ENCODE measurements around the gene MYOG.

The MYOG gene

GRCh38 chr1:203121186-203122015 is 35.6 kb upstream of the MYOG start:
- no peak for TF ChIP-seq CTCF (IDR thresholded peaks at IDR 0.05)

GRCh38 chr1:203120325-203121153 is 34.7 kb upstream of the MYOG start:
- no peak for TF ChIP-seq CTCF (IDR thresholded peaks at IDR 0.05)

DNA sequence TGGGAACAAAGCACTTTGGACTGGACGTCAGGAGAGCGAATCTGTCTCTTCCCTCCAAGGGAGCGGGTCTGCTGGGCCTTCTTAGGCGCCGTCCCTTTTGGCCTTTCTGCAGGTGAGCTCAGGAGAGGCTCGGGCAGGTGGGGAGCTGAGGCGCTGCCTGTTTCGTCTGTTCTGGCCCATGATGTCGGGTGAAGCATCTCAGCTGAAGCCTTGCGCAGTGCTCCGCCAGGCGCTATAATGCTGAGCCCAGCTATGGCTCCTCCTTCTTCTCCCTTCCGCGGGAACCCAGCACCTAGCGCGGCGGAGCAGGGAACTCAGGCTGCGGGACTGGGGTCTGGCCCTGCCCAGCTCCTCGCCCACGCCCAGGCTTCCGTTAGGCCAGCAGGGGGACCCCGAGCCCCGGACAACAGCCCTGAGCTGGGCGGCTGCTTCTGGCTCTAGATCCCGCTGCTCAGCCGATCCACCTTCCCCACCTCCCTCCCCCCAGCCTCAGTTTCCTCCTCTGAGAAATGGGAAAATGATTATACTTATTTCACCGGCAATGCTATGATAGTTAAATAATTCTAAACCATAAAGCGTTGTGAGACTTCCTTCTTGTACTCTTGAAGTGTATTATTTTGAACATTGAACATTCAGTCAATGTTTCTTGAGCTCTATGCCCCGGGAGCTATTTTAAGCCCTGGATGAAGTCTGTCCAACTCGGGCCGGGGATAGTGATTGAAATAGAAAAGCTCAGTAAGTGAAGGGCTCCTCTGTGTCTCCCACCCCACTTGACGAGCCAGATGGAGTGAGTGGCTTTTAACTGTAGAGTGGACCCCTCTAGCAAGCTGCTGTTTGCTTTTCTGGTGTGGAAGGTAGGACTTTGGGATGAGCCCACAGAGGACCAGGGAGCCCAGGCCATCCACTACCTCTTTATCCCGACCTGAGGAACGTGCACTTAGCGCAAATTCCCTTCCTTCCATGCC is 32.1 kb upstream of the MYOG start:
- peak; percentile 89 for TF ChIP-seq CTCF (IDR thresholded peaks at IDR 0.05)

GRCh38 chr1:203116091-203116820 is 30.4 kb upstream of the MYOG start:
- no peak for TF ChIP-seq CTCF (IDR thresholded peaks at IDR 0.05)

- TF ChIP-seq CTCF (IDR thresholded peaks at IDR 0.05) = no peak
These were observed 28.4 kb upstream of the MYOG start for GRCh38 chr1:203114202-203114601.

- TF ChIP-seq CTCF (IDR thresholded peaks at IDR 0.05) = no peak
These were observed 27.5 kb upstream of the MYOG start for GRCh38 chr1:203113308-203113707.

Data from LNCAP (cell line).